ENCODE measurements around the gene RABGAP1L. TPM values are rescaled to one million over a fixed set of nuclear protein-coding genes. Genes with fewer than 3 reads are reported as not detected.

Gene RABGAP1L
- total RNA-seq, 1 experiment from 2014 or later, result 76.9 TPM

DNA sequence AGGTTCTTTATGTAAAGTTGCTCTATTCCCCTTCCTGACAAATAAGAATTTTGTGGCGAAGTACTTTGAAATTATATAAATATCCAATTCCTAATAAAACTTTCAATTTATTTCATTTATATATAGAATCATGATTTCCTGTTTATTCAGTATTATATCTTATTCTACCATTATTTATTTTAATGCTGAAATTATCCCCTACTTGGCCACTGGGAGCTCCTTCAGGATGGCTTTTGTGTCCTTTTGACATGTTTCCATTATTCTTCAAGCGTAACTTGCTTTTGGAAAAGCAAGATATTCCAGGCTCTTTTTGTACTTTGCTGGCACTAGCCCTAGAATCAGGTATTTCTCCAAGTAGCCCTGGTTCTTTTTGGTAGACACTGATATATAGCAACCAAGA, 773.3 kb downstream of the RABGAP1L start:
- Mint-ChIP-seq H3K4me3 (no peak overlapping the region), H3K36me3 (0 out of 2 replicates have a peak, but pooled peaks cover 3% of the 10 kb centered on the region), H3K27me3 (ENCODE audit: low read depth) (no peaks in the 10 kb centered on the region; the same call in 1 of the 2 replicates), H3K9me3 (no peaks in the 10 kb centered on the region), H3K27ac (no peak overlapping the region), H3K4me1 (peaks cover 34% of the 10 kb centered on the region)
- no peak for ATAC-seq
- ChIA-PET POLR2A (interaction anchor here (0.7 kb wide), 1 partner anchor 854 kb away, joined by 3 read pairs; no protein-coding TSS in a partner anchor), CTCF (interaction anchor here (0.6 to 0.8 kb wide), 2 partner anchors 19 to 133 kb away, joined by 3 read pairs; no protein-coding TSS in a partner anchor)
- DNase-seq (ENCODE audit: low spot score), result no peak
- TF ChIP-seq JAZF1 (CRISPR knock-in tag; IDR thresholded peaks at IDR 0.05), result no peak

DNA sequence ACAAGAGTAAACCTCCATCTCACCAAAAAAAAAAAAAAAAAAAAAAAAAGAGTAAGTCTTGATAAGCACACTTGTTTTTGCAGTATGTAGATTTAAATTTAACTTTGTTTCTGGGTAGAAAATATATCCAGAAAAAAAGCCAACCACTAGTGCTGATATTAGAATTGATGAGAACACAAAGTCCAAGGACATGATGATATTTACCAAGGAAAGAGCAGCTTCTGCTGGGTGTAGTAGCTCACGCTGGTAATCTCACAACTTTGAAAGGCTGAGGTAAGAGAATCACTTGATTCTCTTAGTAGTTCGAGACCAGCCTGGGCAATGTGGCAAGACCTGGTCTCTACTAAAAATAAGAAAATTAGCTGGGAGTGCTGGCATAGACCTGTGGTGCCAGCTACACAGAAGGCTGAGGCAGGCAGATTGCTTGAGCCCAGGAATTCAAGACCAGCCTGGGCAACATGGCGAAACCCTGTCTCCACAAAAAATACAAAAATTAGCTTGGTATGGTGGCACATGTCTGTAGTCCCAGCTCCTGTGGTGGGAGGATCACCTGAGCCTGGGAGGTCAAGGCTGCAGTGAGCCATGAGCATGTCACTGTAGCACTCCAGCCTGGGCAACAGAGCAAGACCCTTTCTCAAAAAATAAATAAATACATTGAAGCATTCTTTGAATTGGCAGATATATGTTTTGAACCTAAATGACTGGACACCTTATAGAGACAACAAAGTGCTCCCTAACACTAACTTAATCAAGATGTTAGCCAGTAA, 776.8 kb downstream of the RABGAP1L start:
- ChIA-PET CTCF (interaction anchor here (1.5 kb wide), 1 partner anchor 53 kb away, joined by 4 read pairs; no protein-coding TSS in a partner anchor), POLR2A (no interaction called here)
- no peak overlapping the region for H3K4me3 Mint-ChIP-seq
- peaks cover 8% of the 10 kb centered on the region; the same call in 1 of the 2 replicates for H3K36me3 Mint-ChIP-seq
- TF ChIP-seq MYBL2 (CRISPR knock-in tag; IDR thresholded peaks at IDR 0.05), result no peak
- TF ChIP-seq GTF2I (CRISPR knock-in tag; conservative IDR thresholded peaks at IDR 0.05), result no peak
- peak; percentile 75 for TF ChIP-seq ZNF121 (CRISPR knock-in tag; IDR thresholded peaks at IDR 0.05)
- TF ChIP-seq TEAD1 (CRISPR knock-in tag; IDR thresholded peaks at IDR 0.05), result no peak
- TF ChIP-seq, protein P1, sequence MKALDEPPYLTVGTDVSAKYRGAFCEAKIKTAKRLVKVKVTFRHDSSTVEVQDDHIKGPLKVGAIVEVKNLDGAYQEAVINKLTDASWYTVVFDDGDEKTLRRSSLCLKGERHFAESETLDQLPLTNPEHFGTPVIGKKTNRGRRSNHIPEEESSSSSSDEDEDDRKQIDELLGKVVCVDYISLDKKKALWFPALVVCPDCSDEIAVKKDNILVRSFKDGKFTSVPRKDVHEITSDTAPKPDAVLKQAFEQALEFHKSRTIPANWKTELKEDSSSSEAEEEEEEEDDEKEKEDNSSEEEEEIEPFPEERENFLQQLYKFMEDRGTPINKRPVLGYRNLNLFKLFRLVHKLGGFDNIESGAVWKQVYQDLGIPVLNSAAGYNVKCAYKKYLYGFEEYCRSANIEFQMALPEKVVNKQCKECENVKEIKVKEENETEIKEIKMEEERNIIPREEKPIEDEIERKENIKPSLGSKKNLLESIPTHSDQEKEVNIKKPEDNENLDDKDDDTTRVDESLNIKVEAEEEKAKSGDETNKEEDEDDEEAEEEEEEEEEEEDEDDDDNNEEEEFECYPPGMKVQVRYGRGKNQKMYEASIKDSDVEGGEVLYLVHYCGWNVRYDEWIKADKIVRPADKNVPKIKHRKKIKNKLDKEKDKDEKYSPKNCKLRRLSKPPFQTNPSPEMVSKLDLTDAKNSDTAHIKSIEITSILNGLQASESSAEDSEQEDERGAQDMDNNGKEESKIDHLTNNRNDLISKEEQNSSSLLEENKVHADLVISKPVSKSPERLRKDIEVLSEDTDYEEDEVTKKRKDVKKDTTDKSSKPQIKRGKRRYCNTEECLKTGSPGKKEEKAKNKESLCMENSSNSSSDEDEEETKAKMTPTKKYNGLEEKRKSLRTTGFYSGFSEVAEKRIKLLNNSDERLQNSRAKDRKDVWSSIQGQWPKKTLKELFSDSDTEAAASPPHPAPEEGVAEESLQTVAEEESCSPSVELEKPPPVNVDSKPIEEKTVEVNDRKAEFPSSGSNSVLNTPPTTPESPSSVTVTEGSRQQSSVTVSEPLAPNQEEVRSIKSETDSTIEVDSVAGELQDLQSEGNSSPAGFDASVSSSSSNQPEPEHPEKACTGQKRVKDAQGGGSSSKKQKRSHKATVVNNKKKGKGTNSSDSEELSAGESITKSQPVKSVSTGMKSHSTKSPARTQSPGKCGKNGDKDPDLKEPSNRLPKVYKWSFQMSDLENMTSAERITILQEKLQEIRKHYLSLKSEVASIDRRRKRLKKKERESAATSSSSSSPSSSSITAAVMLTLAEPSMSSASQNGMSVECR (CRISPR knock-in tag; IDR thresholded peaks at IDR 0.05; ENCODE audit: borderline replicate concordance), result no peak
- no peak for TF ChIP-seq NFYB (CRISPR knock-in tag; conservative IDR thresholded peaks at IDR 0.05; ENCODE audit: low read depth)
- TF ChIP-seq ZNF138 (CRISPR knock-in tag; conservative IDR thresholded peaks at IDR 0.05), result no peak
- DNase-seq (ENCODE audit: low spot score) (no peak), ATAC-seq (no peak)
- H3K4me1 Mint-ChIP-seq, result peaks cover 39% of the 10 kb centered on the region
- 0 out of 2 replicates have a peak overlapping the region, but pooled peaks have one; percentile 53 for H3K27ac Mint-ChIP-seq
- H3K9me3 Mint-ChIP-seq, result no peaks in the 10 kb centered on the region
- no peaks in the 10 kb centered on the region; the same call in 1 of the 2 replicates for H3K27me3 Mint-ChIP-seq (ENCODE audit: low read depth)

DNA sequence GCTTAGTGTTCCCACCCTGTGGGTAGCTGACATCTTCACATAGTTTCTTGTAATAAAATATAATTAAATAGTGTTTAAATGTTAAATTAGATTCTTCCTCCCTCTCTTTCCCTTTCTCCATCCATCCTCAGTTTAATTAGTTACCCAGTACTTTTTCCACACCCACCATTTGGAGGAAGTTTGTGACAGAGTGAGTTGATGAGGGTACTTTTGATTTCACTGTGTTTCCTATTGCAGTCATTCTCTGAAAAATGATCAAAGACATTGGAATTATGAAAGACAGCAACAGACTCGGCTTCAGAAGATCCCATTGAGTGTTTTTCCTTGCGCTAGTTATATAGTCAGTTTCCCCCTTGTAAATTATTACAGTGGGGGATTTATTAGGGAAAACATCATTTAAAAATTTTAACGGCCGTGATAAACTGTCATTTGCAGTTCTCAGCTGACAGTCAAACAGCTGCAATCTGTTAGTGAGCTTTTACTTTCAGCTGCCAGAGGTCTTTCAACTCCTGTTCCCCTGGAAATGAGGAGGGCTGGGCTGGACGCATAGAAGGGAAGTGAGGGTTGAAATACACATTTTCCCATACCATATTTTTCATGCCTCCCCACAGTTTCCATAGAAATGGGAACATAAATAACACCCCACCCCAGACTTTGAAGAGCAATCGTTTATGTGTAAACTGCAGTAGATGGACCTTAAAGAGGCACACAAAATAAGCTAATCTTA, 779.1 kb downstream of the RABGAP1L start:
- Mint-ChIP-seq H3K4me3 (no peak overlapping the region), H3K4me1 (peaks cover 24% of the 10 kb centered on the region), H3K36me3 (peaks cover 8% of the 10 kb centered on the region; the same call in 1 of the 2 replicates), H3K9me3 (no peaks in the 10 kb centered on the region), H3K27me3 (ENCODE audit: low read depth) (no peaks in the 10 kb centered on the region), H3K27ac (no peak overlapping the region)
- ChIA-PET CTCF (no interaction called here), POLR2A (interaction anchor here (0.6 to 1.2 kb wide), 2 partner anchors 61 to 85 kb away, joined by 3 to 6 read pairs; partner anchors contain the start of gene CACYBP)
- no peak for ATAC-seq
- no peak for DNase-seq (ENCODE audit: low spot score)
- TF ChIP-seq ZNF263 (CRISPR knock-in tag; IDR thresholded peaks at IDR 0.05; ENCODE audit: low read depth) (no peak), IRF2 (CRISPR knock-in tag; IDR thresholded peaks at IDR 0.05; ENCODE audit: borderline replicate concordance, low read depth) (no peak), ZNF317 (CRISPR knock-in tag; IDR thresholded peaks at IDR 0.05; ENCODE audit: borderline replicate concordance, low read depth) (no peak), CREB1 (CRISPR knock-in tag; IDR thresholded peaks at IDR 0.05) (no peak), ZBTB21 (CRISPR knock-in tag; IDR thresholded peaks at IDR 0.05; ENCODE audit: borderline replicate concordance) (no peak), ZNF423 (CRISPR knock-in tag; IDR thresholded peaks at IDR 0.05) (no peak), FOXP1 (CRISPR knock-in tag; IDR thresholded peaks at IDR 0.05; ENCODE audit: borderline replicate concordance) (no peak), JUN (CRISPR knock-in tag; IDR thresholded peaks at IDR 0.05) (no peak)
- TF ChIP-seq, protein P2, sequence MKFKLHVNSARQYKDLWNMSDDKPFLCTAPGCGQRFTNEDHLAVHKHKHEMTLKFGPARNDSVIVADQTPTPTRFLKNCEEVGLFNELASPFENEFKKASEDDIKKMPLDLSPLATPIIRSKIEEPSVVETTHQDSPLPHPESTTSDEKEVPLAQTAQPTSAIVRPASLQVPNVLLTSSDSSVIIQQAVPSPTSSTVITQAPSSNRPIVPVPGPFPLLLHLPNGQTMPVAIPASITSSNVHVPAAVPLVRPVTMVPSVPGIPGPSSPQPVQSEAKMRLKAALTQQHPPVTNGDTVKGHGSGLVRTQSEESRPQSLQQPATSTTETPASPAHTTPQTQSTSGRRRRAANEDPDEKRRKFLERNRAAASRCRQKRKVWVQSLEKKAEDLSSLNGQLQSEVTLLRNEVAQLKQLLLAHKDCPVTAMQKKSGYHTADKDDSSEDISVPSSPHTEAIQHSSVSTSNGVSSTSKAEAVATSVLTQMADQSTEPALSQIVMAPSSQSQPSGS (CRISPR knock-in tag; IDR thresholded peaks at IDR 0.05; ENCODE audit: borderline replicate concordance, low read depth), result no peak
- TF ChIP-seq, protein P3, sequence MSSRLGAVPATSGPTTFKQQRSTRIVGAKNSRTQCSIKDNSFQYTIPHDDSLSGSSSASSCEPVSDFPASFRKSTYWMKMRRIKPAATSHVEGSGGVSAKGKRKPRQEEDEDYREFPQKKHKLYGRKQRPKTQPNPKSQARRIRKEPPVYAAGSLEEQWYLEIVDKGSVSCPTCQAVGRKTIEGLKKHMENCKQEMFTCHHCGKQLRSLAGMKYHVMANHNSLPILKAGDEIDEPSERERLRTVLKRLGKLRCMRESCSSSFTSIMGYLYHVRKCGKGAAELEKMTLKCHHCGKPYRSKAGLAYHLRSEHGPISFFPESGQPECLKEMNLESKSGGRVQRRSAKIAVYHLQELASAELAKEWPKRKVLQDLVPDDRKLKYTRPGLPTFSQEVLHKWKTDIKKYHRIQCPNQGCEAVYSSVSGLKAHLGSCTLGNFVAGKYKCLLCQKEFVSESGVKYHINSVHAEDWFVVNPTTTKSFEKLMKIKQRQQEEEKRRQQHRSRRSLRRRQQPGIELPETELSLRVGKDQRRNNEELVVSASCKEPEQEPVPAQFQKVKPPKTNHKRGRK (CRISPR knock-in tag; IDR thresholded peaks at IDR 0.05; ENCODE audit: borderline replicate concordance), result no peak
- TF ChIP-seq, protein P4, sequence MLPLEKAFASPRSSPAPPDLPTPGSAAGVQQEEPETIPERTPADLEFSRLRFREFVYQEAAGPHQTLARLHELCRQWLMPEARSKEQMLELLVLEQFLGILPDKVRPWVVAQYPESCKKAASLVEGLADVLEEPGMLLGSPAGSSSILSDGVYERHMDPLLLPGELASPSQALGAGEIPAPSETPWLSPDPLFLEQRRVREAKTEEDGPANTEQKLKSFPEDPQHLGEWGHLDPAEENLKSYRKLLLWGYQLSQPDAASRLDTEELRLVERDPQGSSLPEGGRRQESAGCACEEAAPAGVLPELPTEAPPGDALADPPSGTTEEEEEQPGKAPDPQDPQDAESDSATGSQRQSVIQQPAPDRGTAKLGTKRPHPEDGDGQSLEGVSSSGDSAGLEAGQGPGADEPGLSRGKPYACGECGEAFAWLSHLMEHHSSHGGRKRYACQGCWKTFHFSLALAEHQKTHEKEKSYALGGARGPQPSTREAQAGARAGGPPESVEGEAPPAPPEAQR (CRISPR knock-in tag; IDR thresholded peaks at IDR 0.05), result no peak
- TF ChIP-seq, protein P5, sequence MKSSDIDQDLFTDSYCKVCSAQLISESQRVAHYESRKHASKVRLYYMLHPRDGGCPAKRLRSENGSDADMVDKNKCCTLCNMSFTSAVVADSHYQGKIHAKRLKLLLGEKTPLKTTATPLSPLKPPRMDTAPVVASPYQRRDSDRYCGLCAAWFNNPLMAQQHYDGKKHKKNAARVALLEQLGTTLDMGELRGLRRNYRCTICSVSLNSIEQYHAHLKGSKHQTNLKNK (CRISPR knock-in tag; IDR thresholded peaks at IDR 0.05), result no peak
